Neutrophil (primary cell): ENCODE measurements around the gene CHST11.
A peak's percentile ranks its signal among the peaks of the same experiment; 100 is the strongest.

Source experiments
- H3K27ac ChIP-seq: fragments of 200-600 bp; sonication (generic); 2 replicates; pipeline ENCODE4 v1.5.1; 2016; ENCODE audit warnings: mild to moderate bottlenecking, moderate library complexity
- H3K27me3 ChIP-seq: fragments of 200-600 bp; sonication (generic); 2 replicates; pipeline ENCODE4 v1.6.0; 2016; ENCODE audit warnings: mild to moderate bottlenecking
- H3K36me3 ChIP-seq: fragments of 200-600 bp; sonication (generic); 2 replicates; pipeline ENCODE4 v1.5.1; 2017
- H3K4me1 ChIP-seq, 2 experiments: fragments of 200-600 bp in 1 of 2; sonication (generic) in 1 of 2; 1 replicate in 1 of 2; 2 replicates in 1 of 2; pipeline versions ENCODE4 v1.5.1 to v1.6.1; 2013 to 2016; ENCODE audit warnings: low read depth in 1 of 2, low read length in 1 of 2, mild to moderate bottlenecking in 1 of 2, moderate library complexity in 1 of 2; ENCODE audit not compliant: control insufficient read depth in 1 of 2, insufficient read depth in 1 of 2
- H3K4me3 ChIP-seq, 2 experiments: fragments of 200-600 bp in 1 of 2; sonication (generic) in 1 of 2; 1 replicate in 1 of 2; 2 replicates in 1 of 2; pipeline ENCODE4 v1.5.1; 2013 to 2016; ENCODE audit warnings: low read depth in 1 of 2, low read length in 1 of 2, mild to moderate bottlenecking in 1 of 2, moderate library complexity in 1 of 2
- H3K9me3 ChIP-seq: fragments of 200-600 bp; sonication (generic); 2 replicates; pipeline ENCODE4 v1.5.1; 2016
- CTCF ChIP-seq: fragments of 200-600 bp; sonication (generic); IDR thresholded peaks from 2 replicates; pipeline ENCODE4 v1.5.1; 2016; ENCODE audit warnings: antibody characterized with exemption

CHST11 gene

GRCh38 chr12:104727726-104728465 is 271.1 kb downstream of the CHST11 start:
- H3K27me3 ChIP-seq = no peaks in the 10 kb centered on the region
- peak overlapping the region; percentile 96 for H3K27ac ChIP-seq
- no peaks in the 10 kb centered on the region for H3K9me3 ChIP-seq
- peaks cover 37 to 42% of the 10 kb centered on the region in 2 experiments for H3K4me1 ChIP-seq
- peaks cover 5% of the 10 kb centered on the region for H3K36me3 ChIP-seq
- peak overlapping the region; percentile 0 to 38 for H3K4me3 ChIP-seq
- TF ChIP-seq CTCF = no peak

GRCh38 chr12:104729091-104729490 is 272.3 kb downstream of the CHST11 start:
- Histone ChIP-seq H3K27ac (peak overlapping the region; percentile 96), H3K9me3 (no peaks in the 10 kb centered on the region), H3K4me3 (peak overlapping the region in 1 of 2 experiments; percentile 38), H3K4me1 (peaks cover 37 to 51% of the 10 kb centered on the region in 2 experiments), H3K36me3 (peaks cover 4% of the 10 kb centered on the region), H3K27me3 (no peaks in the 10 kb centered on the region)
- no peak for TF ChIP-seq CTCF

GRCh38 chr12:104729610-104730446 is 273.1 kb downstream of the CHST11 start:
- Histone ChIP-seq H3K36me3 (peaks cover 4% of the 10 kb centered on the region), H3K27ac (peak overlapping the region; percentile 96), H3K4me3 (peak overlapping the region in 1 of 2 experiments; percentile 38), H3K9me3 (no peaks in the 10 kb centered on the region), H3K27me3 (no peaks in the 10 kb centered on the region), H3K4me1 (peaks cover 37 to 51% of the 10 kb centered on the region in 2 experiments)
- no peak for TF ChIP-seq CTCF

- Histone ChIP-seq H3K36me3 (peaks cover 4% of the 10 kb centered on the region), H3K27me3 (no peaks in the 10 kb centered on the region), H3K27ac (peak overlapping the region; percentile 96), H3K9me3 (no peaks in the 10 kb centered on the region), H3K4me1 (peaks cover 37 to 51% of the 10 kb centered on the region in 2 experiments), H3K4me3 (no peak overlapping the region)
- no peak for TF ChIP-seq CTCF
These were observed 274.0 kb downstream of the CHST11 start for GRCh38 chr12:104730763-104731162.

GRCh38 chr12:104733717-104734175 is 277.0 kb downstream of the CHST11 start:
- Histone ChIP-seq H3K36me3 (peaks cover 4% of the 10 kb centered on the region), H3K4me3 (no peak overlapping the region), H3K4me1 (peaks cover 30 to 43% of the 10 kb centered on the region in 2 experiments), H3K27me3 (no peaks in the 10 kb centered on the region), H3K9me3 (no peaks in the 10 kb centered on the region), H3K27ac (peak overlapping the region; percentile 21)
- peak; percentile 17 for TF ChIP-seq CTCF
